HG03175 (cell line): Measurements from ENCODE around the gene SCD.

Experiments
- ATAC-seq: cut with Tn5 transposase; IDR thresholded peaks from one replicate; pipeline ENCODE4 v1.9.1; 2021; ENCODE audit warnings: mild to moderate bottlenecking, moderate library complexity; ENCODE audit not compliant: unreplicated experiment

The SCD gene

GRCh38 chr10:100391163-100392002 lies 44.4 kb downstream of the SCD start:
- no peak for ATAC-seq

- ATAC-seq, result no peak
Observed at GRCh38 chr10:100392686-100393003, 45.6 kb downstream of the SCD start.

GRCh38 chr10:100395626-100396025 lies 48.6 kb downstream of the SCD start:
- ATAC-seq, result no peak

- ATAC-seq, result no peak
Observed at GRCh38 chr10:100396605-100397004, 49.6 kb downstream of the SCD start.

GRCh38 chr10:100401631-100402328 lies 54.7 kb downstream of the SCD start:
- ATAC-seq, result no peak

- ATAC-seq, result no peak
Observed at GRCh38 chr10:100403734-100404133, 56.7 kb downstream of the SCD start.

GRCh38 chr10:100413173-100413572 lies 66.1 kb downstream of the SCD start:
- no peak for ATAC-seq
